Gastroesophageal sphincter (tissue), 3 donors: Measurements from ENCODE around the gene AK5.

Experiments
- CTCF ChIP-seq, 4 experiments: fragments of 200-600 bp in 2 of 4; fragments of 450-650 bp in 2 of 4; sonication (generic) in 1 of 4; IDR thresholded peaks; one replicate each; pipeline ENCODE4 v1.5.1; 2017 to 2019; ENCODE audit warnings: antibody characterized with exemption in 4 of 4, mild to moderate bottlenecking in 2 of 4, moderate library complexity in 2 of 4
- EP300 ChIP-seq: sonication (generic); formaldehyde crosslinking; IDR thresholded peaks from one replicate; pipeline ENCODE4 v1.6.1; 2017; ENCODE audit warnings: antibody characterized with exemption, mild to moderate bottlenecking
- POLR2A ChIP-seq, 2 donors: fragments of 450-650 bp; IDR thresholded peaks; one replicate each; pipeline ENCODE4 v1.6.1; 2017; ENCODE audit warnings: antibody characterized with exemption in 2 of 2, mild to moderate bottlenecking in 2 of 2, moderate library complexity in 1 of 2

GRCh38 chr1:77370161-77370560, 88.3 kb downstream of the AK5 start:
- TF ChIP-seq CTCF (IDR thresholded peaks at IDR 0.05), result no peak
- TF ChIP-seq POLR2A (IDR thresholded peaks at IDR 0.05), result no peak
- TF ChIP-seq EP300, result no peak
